Measurements from ENCODE around the gene RPS6KA5.

- TF ChIP-seq ETS1 (conservative IDR thresholded peaks at IDR 0.05; ENCODE audit: control insufficient read depth, low read depth, low read length) (no peak), POLR2A (conservative IDR thresholded peaks at IDR 0.05) (no peak), CTCF (IDR thresholded peaks at IDR 0.05 in 2 of 3, conservative IDR thresholded peaks at IDR 0.05 in 1 of 3; ENCODE audit: insufficient read depth in 2 of 3, low read depth in 1 of 3, low read length in 3 of 3) (no peak), SRF (CRISPR knock-in tag; IDR thresholded peaks at IDR 0.05) (no peak), GABPA (tag; conservative IDR thresholded peaks at IDR 0.05; ENCODE audit: low read depth) (no peak), CEBPB (tag; IDR thresholded peaks at IDR 0.05) (no peak), KAT7 (CRISPR knock-in tag; IDR thresholded peaks at IDR 0.05; ENCODE audit: borderline replicate concordance) (no peak), RAD21 (CRISPR knock-in tag; conservative IDR thresholded peaks at IDR 0.05 in 1 of 2, IDR thresholded peaks at IDR 0.05 in 1 of 2) (no peak), ATF7 (IDR thresholded peaks at IDR 0.05) (no peak), TBP (optimal IDR thresholded peaks at IDR 0.05; ENCODE audit: low read depth, low read length) (no peak), MYC (IDR thresholded peaks at IDR 0.05; ENCODE audit: low read depth, low read length) (no peak), MYC (CRISPR knock-in tag; IDR thresholded peaks at IDR 0.05; ENCODE audit: borderline replicate concordance, low read depth) (no peak), ZNF277 (CRISPR knock-in tag; IDR thresholded peaks at IDR 0.05; ENCODE audit: borderline replicate concordance) (no peak), U2AF2 (optimal IDR thresholded peaks at IDR 0.05; ENCODE audit: low read depth, low read length) (no peak)
These were observed 29.6 kb upstream of the RPS6KA5 start for GRCh38 chr14:91089958-91090535.
